ENCODE measurements around the gene NPEPL1.

- no peak for TF ChIP-seq EP300 (IDR thresholded peaks at IDR 0.05)
- TF ChIP-seq CTCF (IDR thresholded peaks at IDR 0.05), result no peak
- no peak for TF ChIP-seq REST (IDR thresholded peaks at IDR 0.05)
- no peak for TF ChIP-seq POLR2A (IDR thresholded peaks at IDR 0.05; ENCODE audit: low read length)
- TF ChIP-seq HES2 (IDR thresholded peaks at IDR 0.05), result no peak
- TF ChIP-seq NR3C1 (IDR thresholded peaks at IDR 0.05), result no peak
- no peak for TF ChIP-seq HMGXB4 (CRISPR knock-in tag; IDR thresholded peaks at IDR 0.05; ENCODE audit: borderline replicate concordance)
Measured at GRCh38 chr20:58682656-58683531, 9.7 kb upstream of the NPEPL1 start.

All from A549 (cell line).